Left renal pelvis (tissue), 4 donors: ENCODE results near the gene PTGER4. TPM values are rescaled to one million over a fixed set of nuclear protein-coding genes. Genes with fewer than 3 reads are reported as not detected.

Experiments
- DNase-seq, 4 donors: peaks; one replicate each; pipeline ENCODE4 v3.0.0-alpha.2; 2013; ENCODE audit warnings: low read depth in 4 of 4, low spot score in 3 of 4
- polyA plus RNA-seq, 4 donors: library from polyadenylated mRNA; unstranded; fragments of 120-200 nt; gene quantifications; one replicate each; pipeline ENCODE4 v1.2.1, GENCODE V29; 2013; ENCODE audit not compliant: insufficient read length in 4 of 4

PTGER4 gene
- polyA plus RNA-seq, 4 donors: 2.8 to 13.6 (median 11.3) TPM

GRCh38 chr5:40669606-40670390 lies 9.9 kb upstream of the PTGER4 start:
- DNase-seq: no peak

- DNase-seq: no peak
Measured at GRCh38 chr5:40672425-40672824, 7.3 kb upstream of the PTGER4 start.

GRCh38 chr5:40674661-40675235 lies 5.0 kb upstream of the PTGER4 start:
- DNase-seq: no peak

GRCh38 chr5:40675396-40676133 lies 4.2 kb upstream of the PTGER4 start:
- no peak for DNase-seq

- DNase-seq: no peak
Measured at GRCh38 chr5:40676613-40677343, 2.9 kb upstream of the PTGER4 start.

GRCh38 chr5:40677456-40677855 lies 2.3 kb upstream of the PTGER4 start:
- no peak for DNase-seq

GRCh38 chr5:40678026-40678425 lies 1.7 kb upstream of the PTGER4 start:
- DNase-seq: no peak

- no peak for DNase-seq
Measured at GRCh38 chr5:40678460-40679147, 1.1 kb upstream of the PTGER4 start.

GRCh38 chr5:40679148-40679912 lies 385 bp upstream of the PTGER4 start:
- DNase-seq: peak in 3 of 4 donors; percentile 82 to 84 (median 83)

- DNase-seq: no peak
Measured at GRCh38 chr5:40680741-40681362, 1.1 kb downstream of the PTGER4 start.

- no peak for DNase-seq
Measured at GRCh38 chr5:40681363-40682153, 1.8 kb downstream of the PTGER4 start.

- DNase-seq: no peak
Measured at GRCh38 chr5:40682154-40683017, 2.7 kb downstream of the PTGER4 start.

GRCh38 chr5:40683305-40683704 lies 3.6 kb downstream of the PTGER4 start:
- DNase-seq: no peak

- DNase-seq: no peak
Measured at GRCh38 chr5:40685193-40685592, 5.5 kb downstream of the PTGER4 start.

GRCh38 chr5:40685976-40686486 lies 6.3 kb downstream of the PTGER4 start:
- DNase-seq: no peak

- no peak for DNase-seq
Measured at GRCh38 chr5:40687321-40687720, 7.6 kb downstream of the PTGER4 start.

- peak in 3 of 4 donors; percentile 74 to 78 (median 78) for DNase-seq
Measured at GRCh38 chr5:40688127-40688761, 8.5 kb downstream of the PTGER4 start.
